Heart right ventricle (tissue), 16 donors: ENCODE results near the gene ACMSD. TPM values are rescaled to one million over a fixed set of nuclear protein-coding genes. Genes with fewer than 3 reads are reported as not detected.

Experiments used
- ATAC-seq, 8 donors: fragments of 200-7000 bp; cut with Tn5 transposase; one replicate each; pipeline ENCODE4 v1.9.1; 2020; ENCODE audit warnings: mild to moderate bottlenecking in 8 of 8, moderate library complexity in 8 of 8, moderate number of reproducible peaks in 1 of 8
- DNase-seq, 2 donors: peaks; one replicate each; pipeline ENCODE4 v3.0.0-alpha.2; 2020
- H3K27ac ChIP-seq, 10 donors: fragments of 200-600 bp; sonication (generic) in 2 of 10; one replicate each; pipeline versions ENCODE4 v1.5.0 to v1.8.0; 2020 to 2022; ENCODE audit warnings: mild to moderate bottlenecking in 3 of 10
- H3K27me3 ChIP-seq, 7 donors: fragments of 200-600 bp; one replicate each; pipeline ENCODE4 v1.8.0; 2021 to 2022; ENCODE audit warnings: mild to moderate bottlenecking in 2 of 7
- H3K36me3 ChIP-seq, 9 donors: fragments of 200-600 bp; sonication (generic) in 1 of 9; one replicate each; pipeline versions ENCODE4 v1.5.0 to v1.8.0; 2020 to 2022; ENCODE audit warnings: mild to moderate bottlenecking in 2 of 9
- H3K4me1 ChIP-seq, 9 donors: fragments of 200-600 bp; sonication (generic) in 1 of 9; one replicate each; pipeline versions ENCODE4 v1.5.0 to v1.8.0; 2020 to 2022; ENCODE audit warnings: mild to moderate bottlenecking in 4 of 9
- H3K4me3 ChIP-seq, 10 donors: fragments of 200-600 bp; sonication (generic) in 2 of 10; one replicate each; pipeline versions ENCODE4 v1.5.0 to v1.8.0; 2020 to 2022; ENCODE audit warnings: mild to moderate bottlenecking in 7 of 10, moderate library complexity in 2 of 10
- H3K9me3 ChIP-seq, 11 donors: fragments of 200-600 bp in 10 of 11; sonication (generic) in 2 of 11; one replicate each; pipeline versions ENCODE4 v1.5.0 to v1.8.0; 2013 to 2022; ENCODE audit warnings: mild to moderate bottlenecking in 2 of 11, control low read depth in 1 of 11, moderate library complexity in 1 of 11
- CTCF ChIP-seq, 9 donors: fragments of 200-600 bp; sonication (generic) in 2 of 9; IDR thresholded peaks; one replicate each; pipeline versions ENCODE4 v1.5.0 to v1.8.0; 2021 to 2022; ENCODE audit warnings: antibody characterized with exemption in 9 of 9, mild to moderate bottlenecking in 5 of 9, moderate library complexity in 1 of 9
- WGBS, 2 donors: extraction: QIAGEN DNeasy Blood & Tissue Kit; methylation state at CpG; one replicate each; pipeline ENCODE4 v1.1.7; 2013; ENCODE audit warnings: inconsistent platforms in 1 of 2; 5-methylcytosine and 5-hydroxymethylcytosine counted together
- intact Hi-C, 10 donors: fragments of 100-400 bp; cut with DNase I; formaldehyde crosslinking; loops; one replicate each; pipeline versions ENCODE4 v1.11.1 to v1.14.2; 2022
- polyA plus RNA-seq, 2 donors: library from polyadenylated mRNA; stranded (reverse); fragments of 200-250 nt; gene quantifications; one replicate each; pipeline ENCODE4 v1.2.3, GENCODE V29; 2013
- total RNA-seq, 10 donors: library from RNA; stranded (reverse); fragmentation: NEBNext Ultra II Directional in 3 of 10; extraction: Animal tissue kit (Norgen Biotek cat#: 25700) in 3 of 10; gene quantifications; one replicate each; pipeline versions ENCODE4 v1.2.1 to v1.2.4, GENCODE V29; 2021 to 2023
- donor health status: Arrhythmogenic right ventricular cardiomyopathy.
- donor health status: ischemic (EF 13 %, LVEDD 7.1; RV severe dilation, severe dysfunction).
- donor health status: healthy with polysubstance abuse.
- donor health status: DM: no; HTN: yes; CAD: no.
- donor health status: DM: no; HTN: no; CAD: no.
- donor health status: ischemic (EF 25% LVEDD 6.9; RV normal size, moderate dysfunction).
- donor health status: ischemic (EF 25% LVEDD 5.7; RV mildly dilated, moderate dysfunction).
- donor health status: healthy.
- donor health status: DM: yes; HTN: yes; CAD: no.
- donor health status: Ischemic cardiomyopathy.
- donor health status: ischemic (EF 35%, LVEDD 5.7; RV mildly dilated, moderate dysfunction).
- donor health status: nonischemic (EF 11% LVEDD 7.7; RV severe dilation, severe dysfunction).
- donor health status: DM: yes; HTN: yes; CAD: no.
- donor health status: PGD.
- donor health status: ischemic (EF 29% LVEDD 5.4; RV normal size, mild dysfunction).
- donor health status: nonischemic (EF 23%, LVEDD 6.1; RV moderate dilation, normal function).

ACMSD gene
- total and polyA plus RNA-seq, 12 donors = not detected

- WGBS, 2 donors = 48 to 72% methylated on average over 7 of the region's 7 CpGs
- TF ChIP-seq CTCF (IDR thresholded peaks at IDR 0.05) = no peak
- ATAC-seq (no peak), DNase-seq (no peak)
- Histone ChIP-seq H3K4me1 (no peaks in the 10 kb centered on the region), H3K27me3 (no peaks in the 10 kb centered on the region), H3K36me3 (no peaks in the 10 kb centered on the region), H3K27ac (no peak overlapping the region), H3K9me3 (peaks cover 0 to 11% (median 0%) of the 10 kb centered on the region in 11 donors), H3K4me3 (no peak overlapping the region)
- intact Hi-C loops = no loop called here
These were observed 14.1 kb downstream of the ACMSD start for GRCh38 chr2:134852518-134852917.

GRCh38 chr2:134855709-134856108 lies 17.3 kb downstream of the ACMSD start:
- no peak for TF ChIP-seq CTCF (IDR thresholded peaks at IDR 0.05)
- ATAC-seq (no peak), DNase-seq (no peak)
- H3K27me3 ChIP-seq = no peaks in the 10 kb centered on the region
- no peaks in the 10 kb centered on the region for H3K9me3 ChIP-seq
- intact Hi-C loops = no loop called here
- H3K36me3 ChIP-seq = no peaks in the 10 kb centered on the region
- H3K4me3 ChIP-seq = no peak overlapping the region
- no peak overlapping the region for H3K27ac ChIP-seq
- H3K4me1 ChIP-seq = no peaks in the 10 kb centered on the region

GRCh38 chr2:134858245-134858644 lies 19.8 kb downstream of the ACMSD start:
- intact Hi-C loops = no loop called here
- H3K9me3 ChIP-seq = no peaks in the 10 kb centered on the region
- no peak for ATAC-seq
- H3K27me3 ChIP-seq = no peaks in the 10 kb centered on the region
- no peak for DNase-seq
- H3K4me1 ChIP-seq = no peaks in the 10 kb centered on the region
- H3K36me3 ChIP-seq = no peaks in the 10 kb centered on the region
- H3K27ac ChIP-seq = no peak overlapping the region
- no peak overlapping the region for H3K4me3 ChIP-seq
- TF ChIP-seq CTCF (IDR thresholded peaks at IDR 0.05) = no peak

- WGBS, 2 donors = 91 to 99% methylated on average over 3 of the region's 3 CpGs
- TF ChIP-seq CTCF (IDR thresholded peaks at IDR 0.05) = no peak
- no peaks in the 10 kb centered on the region for H3K27me3 ChIP-seq
- ATAC-seq = no peak
- no peak overlapping the region for H3K4me3 ChIP-seq
- no peaks in the 10 kb centered on the region for H3K36me3 ChIP-seq
- H3K27ac ChIP-seq = no peak overlapping the region
- no peak for DNase-seq
- intact Hi-C loops = no loop called here
- H3K4me1 ChIP-seq = no peaks in the 10 kb centered on the region
- no peaks in the 10 kb centered on the region for H3K9me3 ChIP-seq
These were observed 22.8 kb downstream of the ACMSD start for GRCh38 chr2:134861173-134861572.

GRCh38 chr2:134862069-134862468 lies 23.7 kb downstream of the ACMSD start:
- Histone ChIP-seq H3K27me3 (no peaks in the 10 kb centered on the region), H3K27ac (no peak overlapping the region), H3K9me3 (no peaks in the 10 kb centered on the region), H3K4me3 (no peak overlapping the region), H3K4me1 (no peaks in the 10 kb centered on the region), H3K36me3 (no peaks in the 10 kb centered on the region)
- intact Hi-C loops = no loop called here
- no peak for TF ChIP-seq CTCF (IDR thresholded peaks at IDR 0.05)
- DNase-seq = no peak
- WGBS, 2 donors = 94 to 96% methylated on average over 4 of the region's 4 CpGs
- ATAC-seq = no peak
